Hypothalamus (tissue), 51 donors: Measurements from ENCODE around the gene SIVA1.

Experiments used
- DNase-seq, 51 donors: peaks; one replicate each; lab custom pipeline; 2025; lab: John Stamatoyannopoulos, UW

SIVA1 gene

GRCh38 chr14:104732931-104733681 is 19.8 kb upstream of the SIVA1 start:
- DNase-seq = no peak

DNA sequence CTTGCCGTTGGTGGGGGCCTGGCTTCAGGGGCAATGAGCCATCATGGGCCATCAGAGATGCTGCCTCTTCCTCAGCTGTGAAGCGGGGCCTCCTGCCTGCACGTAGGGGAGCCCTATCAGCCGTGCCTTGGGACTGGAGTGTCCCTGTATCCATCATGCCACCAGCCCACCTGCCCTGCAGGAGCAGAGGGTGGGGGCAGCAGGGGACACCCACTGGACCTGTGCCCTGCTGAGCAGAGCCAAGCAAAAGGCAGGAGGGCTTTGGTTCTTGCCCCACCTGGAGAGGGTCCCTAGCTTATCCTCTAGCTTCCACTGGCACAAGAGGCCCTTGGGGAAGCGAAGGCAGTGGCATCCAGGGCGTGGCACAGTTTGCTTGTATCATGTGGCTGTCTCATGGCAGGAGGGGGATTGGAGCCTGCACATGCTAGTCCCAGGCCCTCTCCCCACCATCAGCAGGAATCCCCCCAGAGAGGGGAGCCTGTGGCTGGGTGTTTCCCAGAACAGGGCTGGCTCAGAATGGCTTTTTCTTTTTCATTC is 18.8 kb upstream of the SIVA1 start:
- no peak for DNase-seq

- no peak for DNase-seq
Observed at GRCh38 chr14:104734601-104734990, 18.4 kb upstream of the SIVA1 start.

DNA sequence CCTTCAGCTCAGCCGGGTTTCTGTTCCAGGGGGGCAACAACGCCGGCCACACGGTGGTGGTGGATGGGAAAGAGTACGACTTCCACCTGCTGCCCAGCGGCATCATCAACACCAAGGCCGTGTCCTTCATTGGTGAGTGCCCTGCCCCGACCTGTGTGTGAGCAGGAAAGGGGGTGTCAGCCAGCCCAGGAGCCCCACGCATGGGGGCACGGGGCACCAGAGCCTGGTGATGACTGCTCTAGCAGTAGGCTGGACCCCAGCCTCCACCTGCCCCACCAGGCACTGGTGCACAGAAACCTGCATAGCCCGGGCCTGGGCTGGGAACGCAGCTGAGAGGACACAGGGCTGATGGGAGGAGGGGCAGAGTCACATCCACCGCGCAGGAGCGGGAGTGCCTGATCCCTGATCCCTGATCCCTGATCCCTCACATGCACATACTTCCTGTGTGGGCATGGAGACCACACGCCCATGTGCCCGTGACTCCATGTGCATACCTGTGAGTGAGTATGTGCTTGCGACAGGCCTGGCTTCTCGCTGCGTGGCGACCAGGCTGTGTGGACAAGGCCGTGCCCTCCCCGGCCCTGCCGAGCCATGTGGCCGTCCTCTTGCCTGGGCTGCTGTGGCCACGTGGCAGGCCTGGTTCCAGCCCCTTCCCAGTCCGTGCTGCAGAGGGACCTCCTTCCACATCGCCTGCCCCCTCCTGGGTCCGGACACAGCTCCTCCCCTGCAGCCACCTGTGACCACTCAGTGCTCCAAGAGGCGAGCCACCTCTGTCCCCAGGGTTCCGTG is 17.8 kb upstream of the SIVA1 start:
- no peak for DNase-seq

DNA sequence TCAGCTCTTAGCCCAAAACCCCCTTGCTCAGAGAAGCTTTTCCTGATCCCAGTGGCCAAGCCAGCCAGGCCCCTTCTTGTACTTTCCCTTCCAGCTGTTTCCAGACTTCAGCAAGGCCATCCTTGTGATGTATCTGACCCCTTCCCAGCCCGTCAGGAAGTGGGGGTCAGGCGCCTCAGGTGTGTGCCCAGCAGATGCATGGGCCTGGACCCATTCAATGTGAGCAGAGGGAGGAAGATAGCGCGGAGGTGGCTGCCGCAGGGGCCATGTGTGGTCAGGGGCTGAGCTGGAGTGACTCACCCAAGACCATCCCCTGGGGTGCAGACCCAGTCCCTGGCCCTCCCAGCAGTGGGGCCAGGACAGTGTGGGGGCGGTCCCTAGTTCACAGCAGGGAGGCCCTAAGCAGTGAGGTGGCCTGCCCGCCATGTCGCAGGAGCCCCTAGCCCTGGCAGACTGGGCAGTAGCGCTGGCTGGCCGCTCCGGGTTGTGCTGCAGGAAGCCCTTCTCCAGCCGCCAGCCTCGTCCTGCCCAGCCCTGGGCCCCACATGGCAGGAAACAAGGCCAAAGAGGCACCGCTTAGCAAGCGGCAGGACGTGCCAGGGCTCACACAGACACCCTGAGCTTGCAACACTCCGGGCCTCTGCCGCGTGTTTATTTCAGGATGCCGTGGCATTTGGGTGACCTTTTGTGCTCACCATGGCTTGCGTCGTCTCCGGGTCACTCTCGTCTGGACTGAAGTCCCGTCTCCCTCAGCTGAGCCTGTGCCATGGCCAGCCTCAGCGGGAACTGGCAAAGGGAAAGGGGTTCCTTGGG is 16.9 kb upstream of the SIVA1 start:
- peak in 45 of 51 donors; percentile 27 to 94 (median 66) for DNase-seq

- no peak for DNase-seq
Observed at GRCh38 chr14:104738375-104739019, 14.4 kb upstream of the SIVA1 start.

DNA sequence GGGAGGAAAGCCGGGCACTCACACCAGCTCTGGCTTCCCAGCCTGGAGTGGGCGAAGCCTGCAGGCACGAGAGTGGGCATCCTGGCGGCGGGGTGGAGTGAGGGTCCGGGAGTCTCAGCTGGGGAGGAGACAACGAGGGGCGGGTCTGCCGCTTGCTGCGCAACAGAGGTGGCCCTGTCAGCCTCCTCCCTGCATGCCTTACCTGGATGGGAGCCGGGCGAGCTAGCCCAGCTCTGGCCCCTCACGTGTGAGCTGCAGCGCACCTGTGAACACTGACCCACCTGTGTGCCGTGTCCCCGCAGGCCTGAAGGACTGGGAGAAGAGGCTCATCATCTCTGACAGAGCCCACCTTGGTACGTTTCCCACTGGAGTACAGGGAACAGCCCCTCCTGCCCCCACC is 13.9 kb upstream of the SIVA1 start:
- DNase-seq = no peak

GRCh38 chr14:104739546-104740516 is 13.1 kb upstream of the SIVA1 start:
- no peak for DNase-seq

- DNase-seq = no peak
Observed at GRCh38 chr14:104741108-104741802, 11.7 kb upstream of the SIVA1 start.

DNA sequence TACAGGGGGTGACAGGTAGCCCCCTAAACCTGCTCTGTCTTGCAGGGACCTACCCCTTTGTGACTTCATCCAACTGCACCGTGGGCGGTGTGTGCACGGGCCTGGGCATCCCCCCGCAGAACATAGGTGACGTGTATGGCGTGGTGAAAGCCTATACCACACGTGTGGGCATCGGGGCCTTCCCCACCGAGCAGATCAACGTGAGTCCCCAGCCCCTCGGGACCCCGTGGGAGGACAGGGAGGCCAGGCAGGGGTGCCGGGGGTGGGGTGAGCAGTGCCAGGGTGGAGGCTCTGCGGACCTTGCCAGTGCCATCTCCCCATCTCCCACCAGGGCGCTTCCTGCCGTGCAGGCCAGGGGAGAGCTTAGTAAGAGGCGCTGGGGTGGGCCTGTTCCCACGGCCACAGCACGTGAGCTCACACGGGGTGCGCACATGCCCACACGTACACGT is 11.1 kb upstream of the SIVA1 start:
- DNase-seq = no peak

DNA sequence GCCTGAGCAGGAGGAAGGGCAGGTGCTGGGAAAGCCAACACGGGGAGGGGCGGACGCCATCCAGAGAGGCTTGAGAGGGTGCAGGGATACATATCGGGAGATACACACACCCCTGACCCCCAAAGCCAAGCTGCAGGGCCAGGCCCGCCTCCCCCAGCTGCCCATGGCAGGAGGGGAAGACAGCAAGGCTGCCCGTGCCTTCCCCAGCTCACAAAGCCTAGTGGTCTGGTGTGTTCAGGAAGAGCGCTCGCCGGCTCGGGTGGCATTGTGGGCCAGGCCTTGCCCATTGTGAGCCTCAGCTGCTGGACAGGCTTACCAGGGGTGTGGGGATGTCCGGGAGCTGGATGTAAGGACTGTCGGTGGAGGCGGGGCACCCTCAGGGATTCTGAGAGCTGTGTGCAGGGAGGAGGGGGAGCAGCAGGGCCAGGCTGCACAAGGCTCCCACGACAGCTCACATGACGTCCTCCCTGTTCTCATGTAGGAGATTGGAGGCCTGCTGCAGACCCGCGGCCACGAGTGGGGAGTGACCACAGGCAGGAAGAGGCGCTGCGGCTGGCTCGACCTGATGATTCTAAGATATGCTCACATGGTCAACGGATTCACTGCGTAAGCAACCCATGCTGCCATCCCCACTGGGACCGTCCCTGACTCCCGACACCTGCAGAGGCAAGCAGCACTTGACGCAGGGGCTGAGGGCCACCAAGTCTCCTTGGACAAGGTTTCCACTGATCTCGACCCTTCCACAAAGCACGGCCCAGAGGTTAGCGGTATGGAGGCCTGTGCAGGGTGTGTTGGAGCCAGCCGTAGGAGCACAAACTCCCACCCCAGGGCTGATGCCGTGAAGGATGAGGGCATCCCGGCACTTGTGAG is 10.1 kb upstream of the SIVA1 start:
- DNase-seq = no peak

DNA sequence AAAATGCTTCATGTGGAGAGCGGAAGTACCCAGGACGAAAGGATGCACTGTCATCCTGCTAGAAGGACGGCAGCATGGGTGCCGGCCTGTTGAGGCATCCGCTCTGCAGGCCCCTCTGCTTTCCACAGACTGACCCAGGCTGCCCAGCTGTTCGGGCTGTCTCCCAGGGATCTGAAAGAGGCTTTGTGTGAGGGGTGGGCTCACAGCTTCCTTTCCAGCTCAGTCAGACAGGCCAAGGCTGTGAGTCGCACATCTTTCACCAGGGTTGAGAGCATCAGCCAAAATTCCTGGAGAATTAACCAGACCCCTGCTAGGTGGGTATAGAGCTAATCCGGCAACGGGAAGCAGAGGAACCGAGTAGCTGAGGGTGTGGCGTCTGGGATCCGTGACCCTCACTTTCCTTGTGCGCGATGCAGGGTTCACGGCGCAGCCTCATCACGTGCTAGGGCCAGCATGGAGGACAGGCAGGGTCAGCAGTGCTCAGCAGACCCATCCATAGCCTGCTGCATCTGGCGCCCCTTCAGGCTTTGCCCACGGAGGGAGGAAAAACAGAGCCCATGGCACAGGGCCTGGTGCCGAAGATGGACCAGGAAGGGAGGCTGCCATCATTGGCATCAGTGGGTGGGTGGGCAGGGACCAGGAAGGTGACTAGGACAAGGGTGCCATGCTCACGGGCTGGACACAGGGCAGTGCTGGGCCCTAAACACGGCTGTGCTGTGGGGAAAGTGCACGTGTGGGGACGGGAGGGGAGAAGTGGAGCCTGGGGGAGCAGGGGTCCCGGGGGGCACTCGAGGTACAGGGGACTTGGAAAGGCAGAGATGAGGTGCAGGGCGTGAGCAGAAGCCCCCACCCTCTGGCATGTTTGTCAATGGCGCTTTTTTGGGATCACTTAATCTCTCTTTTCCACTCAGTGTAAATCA is 9.2 kb upstream of the SIVA1 start:
- DNase-seq = peak in 13 of 51 donors; percentile 21 to 59 (median 35)

DNA sequence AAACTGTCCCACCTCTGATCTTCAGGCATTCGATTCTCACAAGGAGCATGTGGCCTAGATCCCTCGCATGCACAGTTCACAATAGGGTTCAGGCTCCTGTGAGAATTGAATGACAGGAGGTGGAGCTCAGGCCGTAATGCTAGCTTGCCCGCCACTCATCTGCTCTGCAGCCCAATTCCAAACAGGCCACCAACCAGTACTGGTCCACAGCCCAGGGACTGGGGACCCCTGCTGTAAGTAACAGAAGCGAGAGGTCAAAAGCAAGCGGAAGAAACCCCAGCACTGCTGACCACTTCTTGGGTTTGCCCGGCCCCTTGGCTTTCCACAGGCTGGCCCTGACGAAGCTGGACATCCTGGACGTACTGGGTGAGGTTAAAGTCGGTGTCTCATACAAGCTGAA is 8.5 kb upstream of the SIVA1 start:
- DNase-seq = no peak

DNA sequence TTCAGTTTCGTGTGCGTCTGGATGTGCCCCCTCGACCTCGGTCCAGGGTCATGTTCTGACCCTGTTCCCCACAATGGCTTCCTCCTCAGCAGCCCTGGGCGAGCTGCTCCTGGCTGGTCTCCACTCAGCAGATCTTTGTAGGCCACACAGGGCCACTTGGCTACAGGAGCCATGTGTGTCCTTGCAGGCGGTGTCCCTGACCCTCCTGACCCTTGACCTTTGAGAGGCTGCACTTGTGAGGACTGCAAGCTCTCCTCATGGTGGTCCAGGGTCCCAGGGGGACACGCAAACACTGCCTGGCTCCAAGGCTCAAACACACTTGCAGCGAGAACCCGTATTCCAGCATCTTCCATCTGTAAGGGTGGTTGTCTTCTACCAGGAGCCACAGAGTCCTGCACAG is 7.5 kb upstream of the SIVA1 start:
- DNase-seq = no peak

- no peak for DNase-seq
Observed at GRCh38 chr14:104746071-104746545, 6.8 kb upstream of the SIVA1 start.

GRCh38 chr14:104746934-104747481 is 5.9 kb upstream of the SIVA1 start:
- DNase-seq = peak in 3 of 51 donors; percentile 5 to 50 (median 19)
